Loucy (cell line): ENCODE measurements around the gene TMEM269.

Experiments used
- H2AFZ ChIP-seq: fragments of 200-600 bp; sonication (generic); 2 replicates; pipeline ENCODE4 v1.6.0; 2016; ENCODE audit warnings: antibody characterized with exemption, mild to moderate bottlenecking, low read length, moderate library complexity
- H3F3A ChIP-seq: fragments of 200-600 bp; 2 replicates; pipeline ENCODE4 v1.6.0; 2016; ENCODE audit warnings: antibody characterized with exemption, low read depth, mild to moderate bottlenecking
- H3K27me3 ChIP-seq: fragments of 200-600 bp; sonication (generic); 2 replicates; pipeline ENCODE4 v1.6.1; 2014; ENCODE audit warnings: low read length, mild to moderate bottlenecking; ENCODE audit not compliant: insufficient read depth, poor library complexity, severe bottlenecking
- H3K36me3 ChIP-seq: fragments of 200-600 bp; sonication (generic); 2 replicates; pipeline ENCODE4 v1.6.1; 2016; ENCODE audit warnings: low read length; ENCODE audit not compliant: insufficient read depth
- H3K4me1 ChIP-seq: fragments of 200-600 bp; sonication (generic); 2 replicates; pipeline ENCODE4 v1.5.1; 2014; ENCODE audit warnings: low read length, mild to moderate bottlenecking; ENCODE audit not compliant: insufficient read depth, poor library complexity, severe bottlenecking
- H3K4me2 ChIP-seq: fragments of 200-600 bp; sonication (generic); 2 replicates; pipeline ENCODE4 v1.6.0; 2014; ENCODE audit warnings: antibody characterized with exemption, low read length, low read depth, mild to moderate bottlenecking; ENCODE audit not compliant: poor library complexity, severe bottlenecking
- H3K4me3 ChIP-seq: fragments of 200-600 bp; sonication (generic); 2 replicates; pipeline ENCODE4 v1.5.1; 2014; ENCODE audit warnings: low read length, mild to moderate bottlenecking, mixed read lengths; ENCODE audit not compliant: poor library complexity, severe bottlenecking
- H3K79me2 ChIP-seq: fragments of 200-600 bp; sonication (generic); 2 replicates; pipeline ENCODE4 v1.6.1; 2014; ENCODE audit warnings: low read length; ENCODE audit not compliant: insufficient read depth
- H3K9ac ChIP-seq: fragments of 200-600 bp; sonication (generic); 2 replicates; pipeline ENCODE4 v1.6.0; 2014; ENCODE audit warnings: mild to moderate bottlenecking, low read depth, low read length, moderate library complexity; ENCODE audit not compliant: poor library complexity, severe bottlenecking
- H3K9me2 ChIP-seq: fragments of 200-600 bp; sonication (generic); replicated peaks from 2 replicates; pipeline ENCODE4 v1.6.1; 2016; ENCODE audit warnings: low read depth, low read length, mixed read lengths
- H3K9me3 ChIP-seq: fragments of 200-600 bp; sonication (generic); 2 replicates; pipeline ENCODE4 v1.6.1; 2014; ENCODE audit warnings: mild to moderate bottlenecking, antibody characterized with exemption, low read length, low read depth; ENCODE audit not compliant: insufficient read depth
- H4K20me1 ChIP-seq: fragments of 200-600 bp; sonication (generic); 2 replicates; pipeline ENCODE4 v1.6.0; 2014; ENCODE audit warnings: antibody characterized with exemption, low read length, mild to moderate bottlenecking; ENCODE audit not compliant: insufficient read depth, poor library complexity, severe bottlenecking
- EZH2phosphoT487 ChIP-seq: fragments of 200-600 bp; IDR thresholded peaks from 2 replicates; pipeline ENCODE4 v1.6.1; 2018; ENCODE audit warnings: antibody characterized with exemption, mild to moderate bottlenecking, moderate library complexity, borderline replicate concordance
- TF ChIP-seq, protein P1 (sequence below): fragments of 200-600 bp; sonication (generic); conservative IDR thresholded peaks from 2 replicates; pipeline ENCODE4 v1.5.1; 2014; ENCODE audit warnings: mild to moderate bottlenecking, antibody characterized with exemption, low read length

Gene TMEM269

DNA sequence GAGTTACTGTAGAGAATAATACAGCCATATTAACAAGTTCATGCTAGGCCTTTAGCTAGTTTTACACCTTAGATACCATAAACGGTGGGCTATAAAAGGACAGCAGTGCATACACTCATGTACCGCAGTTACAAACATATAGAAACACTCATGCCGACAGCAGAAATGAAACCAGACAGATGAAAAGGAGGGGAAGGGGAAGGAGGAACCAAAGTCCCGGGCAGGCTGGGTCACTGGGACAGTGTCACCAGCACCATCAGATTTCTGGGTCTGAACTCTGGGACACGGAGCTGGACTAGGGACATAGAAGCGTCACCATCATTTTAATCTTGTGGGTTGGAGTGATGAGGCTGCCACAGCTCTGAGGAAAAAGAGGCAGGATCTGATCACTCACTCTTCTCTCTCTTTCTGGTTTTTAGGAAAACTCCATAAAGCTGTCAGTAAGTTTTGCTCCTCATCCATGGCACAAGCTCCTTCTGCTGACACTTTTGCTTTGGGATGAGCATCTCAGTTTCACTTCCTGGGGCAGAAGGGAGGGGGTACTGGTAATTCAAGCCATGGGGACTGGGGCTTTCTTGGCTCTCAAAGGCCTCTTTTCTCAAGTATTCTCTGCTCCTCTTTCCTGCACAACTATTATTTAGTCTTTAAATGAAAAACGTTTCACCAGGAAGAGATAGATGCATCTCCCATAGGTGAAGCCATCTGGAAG lies 53.8 kb downstream of the TMEM269 start:
- H3K36me3 ChIP-seq = no peaks in the 10 kb centered on the region

DNA sequence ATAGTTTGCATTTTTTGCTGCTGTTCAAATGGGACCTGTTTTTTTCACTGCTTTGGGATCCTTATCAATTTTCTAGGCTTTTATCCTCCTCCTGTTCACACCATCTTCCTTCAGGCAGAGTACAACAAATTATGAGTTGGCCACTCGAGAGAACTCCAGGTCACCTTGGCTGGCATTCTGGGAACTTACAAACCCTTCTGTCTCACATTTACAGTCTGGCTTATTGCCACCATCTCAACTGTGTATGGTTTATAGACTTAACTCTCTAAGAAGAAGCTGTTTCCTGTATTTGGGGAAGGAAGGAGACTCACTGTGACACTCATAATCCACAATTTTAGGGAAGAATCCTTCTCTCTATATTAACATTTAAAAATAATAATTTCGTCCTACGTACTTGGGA lies 56.2 kb downstream of the TMEM269 start:
- H3K4me1 ChIP-seq = peaks cover 4% of the 10 kb centered on the region
- H3K79me2 ChIP-seq = no peaks in the 10 kb centered on the region
- H3K9ac ChIP-seq = no peak overlapping the region
- no peak overlapping the region for H3K4me3 ChIP-seq
- TF ChIP-seq, protein P1, sequence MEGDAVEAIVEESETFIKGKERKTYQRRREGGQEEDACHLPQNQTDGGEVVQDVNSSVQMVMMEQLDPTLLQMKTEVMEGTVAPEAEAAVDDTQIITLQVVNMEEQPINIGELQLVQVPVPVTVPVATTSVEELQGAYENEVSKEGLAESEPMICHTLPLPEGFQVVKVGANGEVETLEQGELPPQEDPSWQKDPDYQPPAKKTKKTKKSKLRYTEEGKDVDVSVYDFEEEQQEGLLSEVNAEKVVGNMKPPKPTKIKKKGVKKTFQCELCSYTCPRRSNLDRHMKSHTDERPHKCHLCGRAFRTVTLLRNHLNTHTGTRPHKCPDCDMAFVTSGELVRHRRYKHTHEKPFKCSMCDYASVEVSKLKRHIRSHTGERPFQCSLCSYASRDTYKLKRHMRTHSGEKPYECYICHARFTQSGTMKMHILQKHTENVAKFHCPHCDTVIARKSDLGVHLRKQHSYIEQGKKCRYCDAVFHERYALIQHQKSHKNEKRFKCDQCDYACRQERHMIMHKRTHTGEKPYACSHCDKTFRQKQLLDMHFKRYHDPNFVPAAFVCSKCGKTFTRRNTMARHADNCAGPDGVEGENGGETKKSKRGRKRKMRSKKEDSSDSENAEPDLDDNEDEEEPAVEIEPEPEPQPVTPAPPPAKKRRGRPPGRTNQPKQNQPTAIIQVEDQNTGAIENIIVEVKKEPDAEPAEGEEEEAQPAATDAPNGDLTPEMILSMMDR = no peak
- no peak for TF ChIP-seq EZH2phosphoT487
- H3K9me3 ChIP-seq = no peaks in the 10 kb centered on the region
- no peaks in the 10 kb centered on the region for H4K20me1 ChIP-seq
- H3K36me3 ChIP-seq = no peaks in the 10 kb centered on the region
- no peak overlapping the region for H3K4me2 ChIP-seq
- no peaks in the 10 kb centered on the region for H3K27me3 ChIP-seq
- no peak overlapping the region for H2AFZ ChIP-seq
- H3K9me2 ChIP-seq = no peaks in the 10 kb centered on the region
- H3F3A ChIP-seq = no peaks in the 10 kb centered on the region

More for the DNA sequence above, 53.8 kb downstream of the TMEM269 start:
- TF ChIP-seq, protein P1 = no peak
- no peak for TF ChIP-seq EZH2phosphoT487
- no peaks in the 10 kb centered on the region for H4K20me1 ChIP-seq
- no peak overlapping the region for H3K9ac ChIP-seq
- H3K4me2 ChIP-seq = no peak overlapping the region
- no peaks in the 10 kb centered on the region for H3K9me2 ChIP-seq
- no peaks in the 10 kb centered on the region for H3K27me3 ChIP-seq
- no peaks in the 10 kb centered on the region for H3K4me1 ChIP-seq
- H3F3A ChIP-seq = no peaks in the 10 kb centered on the region
- no peak overlapping the region for H3K4me3 ChIP-seq
- H3K9me3 ChIP-seq = no peaks in the 10 kb centered on the region
- no peak overlapping the region for H2AFZ ChIP-seq
- no peaks in the 10 kb centered on the region for H3K79me2 ChIP-seq

DNA sequence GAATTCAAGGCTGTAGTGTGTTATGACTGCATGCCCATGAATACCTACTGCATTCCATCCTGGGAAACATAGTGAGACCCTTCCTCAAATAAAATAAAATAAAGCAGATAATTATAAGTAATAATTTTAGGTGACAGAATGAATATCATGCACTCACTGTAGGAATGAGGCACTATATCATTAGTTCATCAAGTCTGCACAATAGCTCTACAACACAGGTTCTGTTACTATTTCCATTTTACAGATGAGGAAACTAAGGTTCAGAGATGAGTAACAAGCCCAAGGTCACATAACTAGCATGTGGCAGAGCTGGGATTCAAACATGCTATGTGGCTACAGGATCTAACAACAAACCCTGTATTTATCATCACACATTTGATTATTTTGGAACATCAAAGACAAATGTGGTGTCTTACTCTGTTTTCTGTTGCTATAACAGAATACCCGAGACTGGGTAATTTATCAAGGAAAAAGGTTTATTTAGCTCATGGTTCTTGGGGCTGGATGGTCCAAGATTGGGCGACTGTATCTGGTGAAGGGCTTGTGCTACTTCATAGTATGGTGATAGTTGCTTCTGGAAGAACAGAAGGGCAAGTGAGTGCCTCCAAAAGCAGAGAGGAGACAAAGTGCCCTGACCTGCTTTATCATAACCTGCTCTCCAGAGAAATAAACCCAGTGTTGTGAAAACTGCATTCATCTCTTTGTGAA lies 56.8 kb downstream of the TMEM269 start:
- Histone ChIP-seq H3K9ac (no peak overlapping the region), H3K36me3 (no peaks in the 10 kb centered on the region), H3K4me3 (no peak overlapping the region), H4K20me1 (no peaks in the 10 kb centered on the region), H3K9me3 (no peaks in the 10 kb centered on the region), H3K4me2 (no peak overlapping the region), H3K79me2 (peaks cover 1% of the 10 kb centered on the region; the same call in 1 of the 2 replicates), H3F3A (no peaks in the 10 kb centered on the region), H3K27me3 (no peaks in the 10 kb centered on the region), H3K9me2 (no peaks in the 10 kb centered on the region), H3K4me1 (peaks cover 5% of the 10 kb centered on the region), H2AFZ (no peak overlapping the region)
- TF ChIP-seq, protein P1 = no peak
- no peak for TF ChIP-seq EZH2phosphoT487
